ENCODE measurements around the gene PPP2R1B.

DNA sequence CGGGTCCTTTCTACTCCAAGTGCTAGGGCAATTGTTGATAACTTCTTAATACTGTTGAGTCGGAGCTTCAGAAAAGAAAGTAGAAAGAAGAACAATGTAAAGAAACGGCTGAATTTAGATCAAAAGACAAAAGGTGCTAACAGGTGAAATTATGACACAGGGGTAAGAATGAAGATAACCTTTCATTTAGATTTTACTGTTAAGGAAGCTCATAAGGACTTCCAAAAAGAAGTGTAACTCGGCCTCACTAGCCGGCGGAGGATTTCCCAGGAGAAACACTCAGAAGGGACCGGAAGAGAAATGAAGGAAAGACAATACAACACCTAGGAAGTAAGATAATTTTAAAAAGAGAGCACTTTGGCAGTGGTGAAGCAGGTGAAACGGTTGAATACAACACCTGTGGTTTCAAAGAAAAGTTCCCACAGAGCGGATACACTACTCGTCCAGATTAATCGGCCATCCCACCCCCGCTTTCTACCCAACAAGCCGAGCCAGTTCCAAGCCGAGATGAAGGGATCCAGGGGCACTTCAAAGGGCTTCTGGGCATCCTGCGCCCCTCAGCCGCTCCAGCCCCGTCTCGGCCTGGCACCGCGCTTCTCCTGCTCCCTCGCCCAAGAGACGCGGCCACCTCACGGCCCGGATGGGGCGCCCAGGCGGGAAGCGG is 737 bp downstream of the PPP2R1B start:
- TF ChIP-seq, protein P1, sequence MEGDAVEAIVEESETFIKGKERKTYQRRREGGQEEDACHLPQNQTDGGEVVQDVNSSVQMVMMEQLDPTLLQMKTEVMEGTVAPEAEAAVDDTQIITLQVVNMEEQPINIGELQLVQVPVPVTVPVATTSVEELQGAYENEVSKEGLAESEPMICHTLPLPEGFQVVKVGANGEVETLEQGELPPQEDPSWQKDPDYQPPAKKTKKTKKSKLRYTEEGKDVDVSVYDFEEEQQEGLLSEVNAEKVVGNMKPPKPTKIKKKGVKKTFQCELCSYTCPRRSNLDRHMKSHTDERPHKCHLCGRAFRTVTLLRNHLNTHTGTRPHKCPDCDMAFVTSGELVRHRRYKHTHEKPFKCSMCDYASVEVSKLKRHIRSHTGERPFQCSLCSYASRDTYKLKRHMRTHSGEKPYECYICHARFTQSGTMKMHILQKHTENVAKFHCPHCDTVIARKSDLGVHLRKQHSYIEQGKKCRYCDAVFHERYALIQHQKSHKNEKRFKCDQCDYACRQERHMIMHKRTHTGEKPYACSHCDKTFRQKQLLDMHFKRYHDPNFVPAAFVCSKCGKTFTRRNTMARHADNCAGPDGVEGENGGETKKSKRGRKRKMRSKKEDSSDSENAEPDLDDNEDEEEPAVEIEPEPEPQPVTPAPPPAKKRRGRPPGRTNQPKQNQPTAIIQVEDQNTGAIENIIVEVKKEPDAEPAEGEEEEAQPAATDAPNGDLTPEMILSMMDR (IDR thresholded peaks at IDR 0.05; ENCODE audit: insufficient read depth, low read depth, low read length) = no peak
- TF ChIP-seq EZH2 (IDR thresholded peaks at IDR 0.05; ENCODE audit: insufficient read depth, low read length) = no peak

All from astrocyte (in vitro differentiated cells and primary cell).